ENCODE measurements around the gene DAZAP1. TPM values are rescaled to one million over a fixed set of nuclear protein-coding genes. Genes with fewer than 3 reads are reported as not detected.

Gene DAZAP1
- total and polyA plus RNA-seq, 2 experiments from 2014 or later = 11.0 to 56.6 TPM

DNA sequence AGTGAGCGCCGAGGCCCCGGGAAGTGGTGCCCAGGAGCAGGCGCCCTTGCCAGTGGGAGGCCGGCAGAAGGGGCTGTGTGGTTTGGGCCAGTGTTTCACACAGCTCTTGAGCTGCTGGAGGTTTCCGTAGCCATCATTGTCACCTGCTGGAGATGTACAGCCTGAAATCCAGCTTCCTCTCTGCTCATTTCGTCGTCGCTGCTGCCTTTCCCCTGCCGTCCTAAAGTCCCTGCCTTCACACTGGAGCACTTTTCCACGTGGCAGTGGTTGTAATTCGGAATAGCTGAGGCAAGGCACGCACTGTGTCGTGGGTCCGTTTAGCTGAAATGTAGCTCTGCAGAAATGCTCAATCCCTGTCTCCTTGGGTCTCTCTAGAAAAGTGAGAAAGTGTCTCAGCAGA is 13.2 kb downstream of the DAZAP1 start:
- 81 to 84% methylated on average over 14 to 15 of the region's 15 CpGs for WGBS, 2 experiments (ENCODE audit: low coverage in 1 of 2, low lambda C conversion rate in 2 of 2, missing lambda C conversion rate in 2 of 2)
- Histone ChIP-seq H3K4me2 (ENCODE audit: unreplicated experiment) (no peak overlapping the region), H3K9me3 (ENCODE audit: low read depth) (no peaks in the 10 kb centered on the region), H3K4me3 (no peak overlapping the region), H3K36me3 (ENCODE audit: low read depth) (peaks cover 12% of the 10 kb centered on the region; the same call in 1 of the 2 replicates), H3K9me2 (ENCODE audit: insufficient read depth) (no peaks in the 10 kb centered on the region), H2AFZ (no peak overlapping the region), H3K27ac (no peak overlapping the region), H3F3A (ENCODE audit: insufficient read depth) (peaks cover 7% of the 10 kb centered on the region; the same call in 1 of the 2 replicates), H3K79me2 (ENCODE audit: insufficient read depth) (peaks cover 98% of the 10 kb centered on the region), H4K20me1 (ENCODE audit: insufficient read depth) (peaks cover 4% of the 10 kb centered on the region; the same call in 1 of the 2 replicates), H3K4me1 (ENCODE audit: insufficient read depth) (peaks cover 13% of the 10 kb centered on the region), H3K27me3 (replicated peaks; ENCODE audit: insufficient read depth) (no peaks in the 10 kb centered on the region), H3K9ac (no peak overlapping the region)
- in situ Hi-C loops (cut with MboI) = no loop called here
- TF ChIP-seq EZH2 (IDR thresholded peaks at IDR 0.05; ENCODE audit: insufficient read depth, poor library complexity, severe bottlenecking) (no peak), EZH2phosphoT487 (IDR thresholded peaks at IDR 0.05; ENCODE audit: insufficient read depth, low read depth) (no peak)
- DNase-seq = no peak

DNA sequence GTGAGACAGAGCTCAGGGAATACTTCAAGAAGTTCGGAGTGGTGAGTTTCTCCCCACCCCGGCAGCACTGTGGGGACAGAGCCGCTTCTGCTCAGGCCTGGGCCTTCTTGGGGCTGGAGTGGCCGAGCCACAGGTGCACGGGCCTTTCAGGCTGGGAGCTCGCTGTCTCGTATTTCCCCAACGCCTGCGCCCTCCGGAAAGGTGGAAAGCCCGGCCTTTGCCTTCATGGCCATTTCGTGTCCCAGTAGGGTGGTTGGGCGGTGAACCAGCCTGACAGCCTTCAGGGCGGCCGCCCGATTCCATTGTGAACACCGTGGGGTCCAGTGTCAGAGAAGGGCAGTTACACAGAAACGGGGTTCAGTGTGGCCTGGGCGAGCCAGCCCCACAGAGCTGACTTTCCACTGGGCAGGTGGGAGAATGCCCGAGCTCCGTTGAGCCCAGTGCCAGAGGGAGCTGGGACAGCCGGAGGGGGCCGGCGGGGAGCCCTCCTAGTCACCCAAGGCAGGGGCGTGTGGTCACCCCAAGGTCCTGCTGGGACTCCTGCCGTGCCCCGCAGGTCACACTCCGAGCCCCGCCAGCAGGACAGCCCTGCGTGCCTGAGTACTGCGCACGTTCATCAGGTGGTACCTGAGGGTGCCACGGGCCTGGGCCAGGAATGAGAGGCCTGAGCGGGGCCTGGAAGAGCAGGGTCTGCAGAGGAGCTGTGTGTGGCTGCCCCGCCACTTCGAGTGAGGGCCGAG is 14.0 kb downstream of the DAZAP1 start:
- H3K4me1 ChIP-seq (ENCODE audit: insufficient read depth) = peaks cover 5% of the 10 kb centered on the region
- 91 to 93% methylated on average over 31 to 35 of the region's 37 CpGs for WGBS, 2 experiments (ENCODE audit: low coverage in 1 of 2, low lambda C conversion rate in 2 of 2, missing lambda C conversion rate in 2 of 2)
- peaks cover 14% of the 10 kb centered on the region; the same call in 1 of the 2 replicates for H3K36me3 ChIP-seq (ENCODE audit: low read depth)

DNA sequence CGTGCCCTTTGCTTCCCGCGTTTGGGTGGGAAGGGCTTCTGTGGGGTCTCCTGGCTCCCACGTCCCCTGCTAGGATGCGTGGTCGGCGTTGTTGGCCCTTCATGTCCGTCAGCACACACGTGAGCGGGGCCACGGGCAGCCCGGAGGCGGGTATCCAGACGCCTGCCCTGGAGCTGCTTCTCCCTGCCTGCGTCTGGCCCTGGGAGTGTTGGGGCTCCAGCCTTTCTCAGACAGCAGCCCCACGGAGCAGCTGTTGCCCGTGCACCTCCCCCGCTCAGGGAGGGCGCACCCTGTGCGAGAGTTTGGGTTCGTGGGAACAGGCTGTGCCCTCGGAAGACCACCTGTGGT is 14.5 kb downstream of the DAZAP1 start:
- peaks cover 4% of the 10 kb centered on the region; the same call in 1 of the 2 replicates for H4K20me1 ChIP-seq (ENCODE audit: insufficient read depth)
- in situ Hi-C loops (cut with MboI) = no loop called here

More for the DNA sequence above, 14.0 kb downstream of the DAZAP1 start:
- Histone ChIP-seq H3K9me2 (ENCODE audit: insufficient read depth) (no peaks in the 10 kb centered on the region), H3K9me3 (ENCODE audit: low read depth) (no peaks in the 10 kb centered on the region), H3K27me3 (replicated peaks; ENCODE audit: insufficient read depth) (no peaks in the 10 kb centered on the region), H3K4me2 (ENCODE audit: unreplicated experiment) (no peak overlapping the region), H4K20me1 (ENCODE audit: insufficient read depth) (peaks cover 4% of the 10 kb centered on the region; the same call in 1 of the 2 replicates), H3K27ac (no peak overlapping the region), H3K79me2 (ENCODE audit: insufficient read depth) (peaks cover 98% of the 10 kb centered on the region), H3F3A (ENCODE audit: insufficient read depth) (peaks cover 7% of the 10 kb centered on the region; the same call in 1 of the 2 replicates), H3K9ac (no peak overlapping the region), H2AFZ (no peak overlapping the region), H3K4me3 (no peak overlapping the region)
- no peak for DNase-seq
- TF ChIP-seq EZH2phosphoT487 (IDR thresholded peaks at IDR 0.05; ENCODE audit: insufficient read depth, low read depth) (no peak), EZH2 (IDR thresholded peaks at IDR 0.05; ENCODE audit: insufficient read depth, poor library complexity, severe bottlenecking) (no peak)
- in situ Hi-C loops (cut with MboI) = no loop called here

DNA sequence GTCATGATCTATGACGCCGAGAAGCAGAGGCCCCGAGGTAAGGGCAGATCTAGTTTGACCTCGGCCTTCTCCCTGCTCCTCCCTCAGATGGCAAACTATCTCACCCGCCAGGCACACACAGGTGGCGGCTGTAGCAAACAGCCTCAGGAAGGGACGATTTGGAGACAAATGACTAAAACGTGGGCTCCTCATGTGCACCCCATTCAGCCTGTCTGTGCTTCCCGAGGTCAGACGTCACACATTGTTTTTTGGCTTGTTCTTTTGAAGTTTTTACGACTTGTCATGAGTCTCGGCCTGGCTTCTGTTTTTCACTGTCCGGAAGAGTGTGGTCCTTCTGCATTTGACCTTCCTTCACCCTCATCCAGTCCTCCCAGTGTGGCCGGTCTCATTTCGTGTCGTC is 15.0 kb downstream of the DAZAP1 start:
- Histone ChIP-seq H3K36me3 (ENCODE audit: low read depth) (peaks cover 14% of the 10 kb centered on the region; the same call in 1 of the 2 replicates), H3K4me3 (no peak overlapping the region), H2AFZ (no peak overlapping the region), H3K9ac (no peak overlapping the region), H3K9me2 (ENCODE audit: insufficient read depth) (no peaks in the 10 kb centered on the region), H3K4me2 (ENCODE audit: unreplicated experiment) (no peak overlapping the region), H3K9me3 (ENCODE audit: low read depth) (no peaks in the 10 kb centered on the region), H3K79me2 (ENCODE audit: insufficient read depth) (peaks cover 97% of the 10 kb centered on the region), H3K27ac (no peak overlapping the region), H3K4me1 (ENCODE audit: insufficient read depth) (no peaks in the 10 kb centered on the region), H4K20me1 (ENCODE audit: insufficient read depth) (peaks cover 3% of the 10 kb centered on the region; the same call in 1 of the 2 replicates), H3K27me3 (replicated peaks; ENCODE audit: insufficient read depth) (no peaks in the 10 kb centered on the region), H3F3A (ENCODE audit: insufficient read depth) (no peaks in the 10 kb centered on the region)
- TF ChIP-seq EZH2phosphoT487 (IDR thresholded peaks at IDR 0.05; ENCODE audit: insufficient read depth, low read depth) (no peak), EZH2 (IDR thresholded peaks at IDR 0.05; ENCODE audit: insufficient read depth, poor library complexity, severe bottlenecking) (no peak)
- WGBS, 2 experiments (ENCODE audit: low coverage in 1 of 2, low lambda C conversion rate in 2 of 2, missing lambda C conversion rate in 2 of 2) = 83 to 85% methylated on average over 13 to 16 of the region's 16 CpGs
- in situ Hi-C loops (cut with MboI) = no loop called here
- DNase-seq = no peak

More for the DNA sequence above, 14.5 kb downstream of the DAZAP1 start:
- H3K36me3 ChIP-seq (ENCODE audit: low read depth) = peaks cover 14% of the 10 kb centered on the region; the same call in 1 of the 2 replicates
- H3K27ac ChIP-seq = no peak overlapping the region
- H3K27me3 ChIP-seq (replicated peaks; ENCODE audit: insufficient read depth) = no peaks in the 10 kb centered on the region
- no peak overlapping the region for H3K4me3 ChIP-seq
- H3K9ac ChIP-seq = no peak overlapping the region
- H3K4me1 ChIP-seq (ENCODE audit: insufficient read depth) = no peaks in the 10 kb centered on the region
- TF ChIP-seq EZH2 (IDR thresholded peaks at IDR 0.05; ENCODE audit: insufficient read depth, poor library complexity, severe bottlenecking) (no peak), EZH2phosphoT487 (IDR thresholded peaks at IDR 0.05; ENCODE audit: insufficient read depth, low read depth) (no peak)
- WGBS, 2 experiments (ENCODE audit: low coverage in 1 of 2, low lambda C conversion rate in 2 of 2, missing lambda C conversion rate in 2 of 2) = 86 to 89% methylated on average over 19 to 21 of the region's 22 CpGs
- peaks cover 98% of the 10 kb centered on the region for H3K79me2 ChIP-seq (ENCODE audit: insufficient read depth)
- no peak overlapping the region for H2AFZ ChIP-seq
- no peaks in the 10 kb centered on the region for H3K9me2 ChIP-seq (ENCODE audit: insufficient read depth)
- no peak overlapping the region for H3K4me2 ChIP-seq (ENCODE audit: unreplicated experiment)
- no peak for DNase-seq
- H3K9me3 ChIP-seq (ENCODE audit: low read depth) = no peaks in the 10 kb centered on the region
- H3F3A ChIP-seq (ENCODE audit: insufficient read depth) = peaks cover 2% of the 10 kb centered on the region; the same call in 1 of the 2 replicates
